C4-2B (cell line): ENCODE measurements around the gene PFKL.

Experiments
- ZFX ChIP-seq: fragments of 450-650 bp; IDR thresholded peaks from 2 replicates; pipeline ENCODE4 v1.6.1; 2017
- TF ChIP-seq, protein P1 (sequence below): fragments of 450-650 bp; conservative IDR thresholded peaks from 2 replicates; pipeline ENCODE4 v1.5.1; 2017; ENCODE audit warnings: mild to moderate bottlenecking

DNA sequence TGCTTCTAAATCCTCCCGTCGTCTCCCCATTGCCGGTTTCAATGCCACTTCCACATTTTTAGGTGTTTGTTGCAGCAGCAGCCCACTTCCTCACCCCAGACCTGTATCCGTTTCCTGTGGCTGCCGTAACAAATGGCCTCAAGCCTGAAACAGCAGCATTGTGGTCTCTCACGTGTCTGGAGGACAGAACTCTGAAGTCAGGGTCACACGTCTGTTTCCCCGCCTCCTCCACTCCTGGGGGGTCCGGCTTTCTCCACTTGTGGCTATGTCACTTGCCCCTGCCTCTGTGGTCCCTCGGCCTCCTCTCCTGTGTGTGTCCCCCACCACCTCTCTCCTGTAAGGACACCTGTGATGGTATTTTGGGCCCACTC, 75.4 kb downstream of the PFKL start:
- TF ChIP-seq, protein P1, sequence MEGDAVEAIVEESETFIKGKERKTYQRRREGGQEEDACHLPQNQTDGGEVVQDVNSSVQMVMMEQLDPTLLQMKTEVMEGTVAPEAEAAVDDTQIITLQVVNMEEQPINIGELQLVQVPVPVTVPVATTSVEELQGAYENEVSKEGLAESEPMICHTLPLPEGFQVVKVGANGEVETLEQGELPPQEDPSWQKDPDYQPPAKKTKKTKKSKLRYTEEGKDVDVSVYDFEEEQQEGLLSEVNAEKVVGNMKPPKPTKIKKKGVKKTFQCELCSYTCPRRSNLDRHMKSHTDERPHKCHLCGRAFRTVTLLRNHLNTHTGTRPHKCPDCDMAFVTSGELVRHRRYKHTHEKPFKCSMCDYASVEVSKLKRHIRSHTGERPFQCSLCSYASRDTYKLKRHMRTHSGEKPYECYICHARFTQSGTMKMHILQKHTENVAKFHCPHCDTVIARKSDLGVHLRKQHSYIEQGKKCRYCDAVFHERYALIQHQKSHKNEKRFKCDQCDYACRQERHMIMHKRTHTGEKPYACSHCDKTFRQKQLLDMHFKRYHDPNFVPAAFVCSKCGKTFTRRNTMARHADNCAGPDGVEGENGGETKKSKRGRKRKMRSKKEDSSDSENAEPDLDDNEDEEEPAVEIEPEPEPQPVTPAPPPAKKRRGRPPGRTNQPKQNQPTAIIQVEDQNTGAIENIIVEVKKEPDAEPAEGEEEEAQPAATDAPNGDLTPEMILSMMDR, result no peak
- TF ChIP-seq ZFX, result no peak
